Gastroesophageal sphincter (tissue), 4 donors: ENCODE measurements around the gene DOK5. TPM values are rescaled to one million over a fixed set of nuclear protein-coding genes. Genes with fewer than 3 reads are reported as not detected.

Source experiments
- ATAC-seq: fragments of 150-250 bp; one replicate; pipeline ENCODE4 v1.9.1; 2016; ENCODE audit warnings: mild to moderate bottlenecking, moderate library complexity
- H3K27ac ChIP-seq, 4 donors: fragments of 200-600 bp; sonication (generic) in 3 of 4; 1 replicate in 3 of 4; 2 replicates in 1 of 4; pipeline ENCODE4 v1.5.1; 2016 to 2019
- H3K27me3 ChIP-seq: fragments of 200-600 bp; sonication (generic); one replicate; pipeline ENCODE4 v1.5.1; 2019
- H3K36me3 ChIP-seq, 2 donors: fragments of 200-600 bp; sonication (generic); one replicate each; pipeline ENCODE4 v1.5.1; 2019; ENCODE audit warnings: control low read depth in 1 of 2
- H3K4me1 ChIP-seq, 3 donors: fragments of 200-600 bp; sonication (generic); 1 replicate in 2 of 3; 2 replicates in 1 of 3; pipeline ENCODE4 v1.5.1; 2016 to 2019; ENCODE audit warnings: control low read depth in 2 of 3
- H3K4me3 ChIP-seq, 2 donors: fragments of 200-600 bp; sonication (generic); one replicate each; pipeline ENCODE4 v1.5.1; 2019; ENCODE audit warnings: mild to moderate bottlenecking in 1 of 2, moderate library complexity in 1 of 2
- H3K9me3 ChIP-seq, 3 donors: fragments of 200-600 bp; sonication (generic); one replicate each; pipeline ENCODE4 v1.5.1; 2017 to 2019; ENCODE audit warnings: control low read depth in 2 of 3
- EP300 ChIP-seq: sonication (generic); formaldehyde crosslinking; IDR thresholded peaks from one replicate; pipeline ENCODE4 v1.6.1; 2017; ENCODE audit warnings: antibody characterized with exemption, mild to moderate bottlenecking
- POLR2A ChIP-seq, 2 donors: fragments of 450-650 bp; IDR thresholded peaks; one replicate each; pipeline ENCODE4 v1.6.1; 2017; ENCODE audit warnings: antibody characterized with exemption in 2 of 2, mild to moderate bottlenecking in 2 of 2, moderate library complexity in 1 of 2
- POLR2AphosphoS5 ChIP-seq: sonication (generic); formaldehyde crosslinking; IDR thresholded peaks from one replicate; pipeline ENCODE4 v1.6.1; 2017; ENCODE audit warnings: antibody characterized with exemption
- WGBS, 2 donors: methylation state at CpG; one replicate each; pipeline ENCODE4 v1.1.5; 2018; ENCODE audit warnings: low coverage in 1 of 2; 5-methylcytosine and 5-hydroxymethylcytosine counted together
- total RNA-seq, 4 donors: library from RNA; depleted of rRNA; stranded (reverse); fragments of >200 nt; gene quantifications; one replicate each; pipeline ENCODE4 v1.1.0, GENCODE V29; 2016
- TF ChIP-seq, protein P1 (sequence below), 4 experiments: fragments of 200-600 bp in 2 of 4; fragments of 450-650 bp in 2 of 4; sonication (generic) in 1 of 4; IDR thresholded peaks; one replicate each; pipeline ENCODE4 v1.5.1; 2017 to 2019; ENCODE audit warnings: antibody characterized with exemption in 4 of 4, mild to moderate bottlenecking in 2 of 4, moderate library complexity in 2 of 4

DOK5 gene
- total RNA-seq, 4 donors from 2014 or later: 0.62 to 2.7 (median 1.4) TPM

DNA sequence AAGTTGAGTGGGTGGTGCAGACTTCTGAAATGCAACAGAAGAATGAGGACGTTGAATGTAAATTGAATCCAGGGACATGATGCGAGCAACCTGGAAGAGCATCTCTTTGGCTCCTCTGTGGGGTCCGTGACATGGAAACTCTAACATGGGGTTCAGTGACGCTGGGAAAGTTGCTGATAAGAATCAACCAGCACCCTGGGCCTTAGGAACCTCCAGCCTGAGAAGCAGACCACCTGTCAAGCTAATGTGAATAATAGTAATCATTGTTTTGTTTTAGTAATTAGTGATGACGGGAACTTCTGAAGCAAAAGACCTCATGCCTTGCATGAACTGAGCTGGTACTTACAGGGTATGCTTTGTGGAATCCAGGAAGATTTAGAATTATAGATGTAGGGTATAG lies 25.2 kb upstream of the DOK5 start:
- Histone ChIP-seq H3K27me3 (no peaks in the 10 kb centered on the region), H3K4me1 (no peaks in the 10 kb centered on the region), H3K36me3 (no peaks in the 10 kb centered on the region), H3K9me3 (peaks cover 0 to 9% (median 0%) of the 10 kb centered on the region in 3 donors), H3K27ac (no peak overlapping the region), H3K4me3 (no peak overlapping the region)
- ATAC-seq: no peak
- TF ChIP-seq EP300: no peak
- TF ChIP-seq, protein P1, sequence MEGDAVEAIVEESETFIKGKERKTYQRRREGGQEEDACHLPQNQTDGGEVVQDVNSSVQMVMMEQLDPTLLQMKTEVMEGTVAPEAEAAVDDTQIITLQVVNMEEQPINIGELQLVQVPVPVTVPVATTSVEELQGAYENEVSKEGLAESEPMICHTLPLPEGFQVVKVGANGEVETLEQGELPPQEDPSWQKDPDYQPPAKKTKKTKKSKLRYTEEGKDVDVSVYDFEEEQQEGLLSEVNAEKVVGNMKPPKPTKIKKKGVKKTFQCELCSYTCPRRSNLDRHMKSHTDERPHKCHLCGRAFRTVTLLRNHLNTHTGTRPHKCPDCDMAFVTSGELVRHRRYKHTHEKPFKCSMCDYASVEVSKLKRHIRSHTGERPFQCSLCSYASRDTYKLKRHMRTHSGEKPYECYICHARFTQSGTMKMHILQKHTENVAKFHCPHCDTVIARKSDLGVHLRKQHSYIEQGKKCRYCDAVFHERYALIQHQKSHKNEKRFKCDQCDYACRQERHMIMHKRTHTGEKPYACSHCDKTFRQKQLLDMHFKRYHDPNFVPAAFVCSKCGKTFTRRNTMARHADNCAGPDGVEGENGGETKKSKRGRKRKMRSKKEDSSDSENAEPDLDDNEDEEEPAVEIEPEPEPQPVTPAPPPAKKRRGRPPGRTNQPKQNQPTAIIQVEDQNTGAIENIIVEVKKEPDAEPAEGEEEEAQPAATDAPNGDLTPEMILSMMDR (IDR thresholded peaks at IDR 0.05): no peak
- TF ChIP-seq POLR2AphosphoS5: no peak
- TF ChIP-seq POLR2A (IDR thresholded peaks at IDR 0.05): no peak
- WGBS, 2 donors: 58 to 66% methylated on average over 5 of the region's 5 CpGs

- Histone ChIP-seq H3K27ac (no peak overlapping the region), H3K4me1 (no peaks in the 10 kb centered on the region), H3K27me3 (no peaks in the 10 kb centered on the region), H3K4me3 (no peak overlapping the region), H3K9me3 (peaks cover 0 to 9% (median 0%) of the 10 kb centered on the region in 3 donors), H3K36me3 (no peaks in the 10 kb centered on the region)
- ATAC-seq: no peak
- TF ChIP-seq EP300 (no peak), POLR2A (IDR thresholded peaks at IDR 0.05) (no peak), POLR2AphosphoS5 (no peak)
- TF ChIP-seq, protein P1 (IDR thresholded peaks at IDR 0.05): no peak
- 76 to 84% methylated on average over 5 to 6 of the region's 9 CpGs for WGBS, 2 donors
These were observed 24.2 kb upstream of the DOK5 start for GRCh38 chr20:54451171-54451570.

- ATAC-seq: no peak
These were observed 23.1 kb upstream of the DOK5 start for GRCh38 chr20:54452277-54452676.

GRCh38 chr20:54454982-54455381 lies 20.4 kb upstream of the DOK5 start:
- H3K36me3 ChIP-seq: no peaks in the 10 kb centered on the region
- TF ChIP-seq EP300 (no peak), POLR2A (IDR thresholded peaks at IDR 0.05) (no peak), POLR2AphosphoS5 (no peak)
- TF ChIP-seq, protein P1 (IDR thresholded peaks at IDR 0.05): no peak
- H3K27me3 ChIP-seq: no peaks in the 10 kb centered on the region
- no peak overlapping the region for H3K4me3 ChIP-seq
- H3K4me1 ChIP-seq: no peaks in the 10 kb centered on the region
- H3K9me3 ChIP-seq: peaks cover 0 to 9% (median 0%) of the 10 kb centered on the region in 3 donors
- ATAC-seq: no peak
- WGBS, 2 donors: 78 to 79% methylated on average over 2 of the region's 2 CpGs
- no peak overlapping the region for H3K27ac ChIP-seq

More at GRCh38 chr20:54452277-54452676, 23.1 kb upstream of the DOK5 start:
- Histone ChIP-seq H3K4me3 (no peak overlapping the region), H3K4me1 (no peaks in the 10 kb centered on the region), H3K36me3 (no peaks in the 10 kb centered on the region), H3K27ac (no peak overlapping the region), H3K9me3 (peaks cover 0 to 9% (median 0%) of the 10 kb centered on the region in 3 donors), H3K27me3 (no peaks in the 10 kb centered on the region)
- WGBS, 2 donors: 86 to 92% methylated on average over 8 to 12 of the region's 12 CpGs
- TF ChIP-seq POLR2A (IDR thresholded peaks at IDR 0.05) (no peak), EP300 (no peak), POLR2AphosphoS5 (no peak)
- TF ChIP-seq, protein P1 (IDR thresholded peaks at IDR 0.05): no peak

GRCh38 chr20:54456423-54456822 lies 19.0 kb upstream of the DOK5 start:
- Histone ChIP-seq H3K36me3 (no peaks in the 10 kb centered on the region), H3K4me3 (no peak overlapping the region), H3K27me3 (no peaks in the 10 kb centered on the region), H3K9me3 (peaks cover 0 to 9% (median 0%) of the 10 kb centered on the region in 3 donors), H3K4me1 (no peaks in the 10 kb centered on the region), H3K27ac (no peak overlapping the region)
- TF ChIP-seq POLR2A (IDR thresholded peaks at IDR 0.05) (no peak), POLR2AphosphoS5 (no peak), EP300 (no peak)
- TF ChIP-seq, protein P1 (IDR thresholded peaks at IDR 0.05): no peak
- ATAC-seq: no peak
- 60 to 85% methylated on average over 2 of the region's 2 CpGs for WGBS, 2 donors
